CD4-positive, alpha-beta T cell (primary cell): ENCODE results near the gene LCAT. TPM values are rescaled to one million over a fixed set of nuclear protein-coding genes. Genes with fewer than 3 reads are reported as not detected.
"Not testable (repeated sequence)": the region's sequence is repeated elsewhere in the genome, so short reads cannot be mapped to it uniquely, and the experiment has no call there.

Experiments used
- ATAC-seq: fragments of 200-7000 bp; cut with Tn5 transposase; one replicate; pipeline ENCODE4 v1.10.0; 2022; ENCODE audit warnings: mild to moderate bottlenecking; ENCODE audit not compliant: poor library complexity
- CTCF ChIA-PET: fragments of 350-600 bp; sonication (Branson Sonifier 250); formaldehyde crosslinking; loops from one replicate; lab custom pipeline; 2021; ENCODE audit warnings: antibody characterized with exemption, inconsistent platforms; lab: Charles Lee
- POLR2A ChIA-PET: fragments of 350-600 bp; sonication (Branson Sonifier 250); formaldehyde crosslinking; loops from one replicate; lab custom pipeline; 2021; ENCODE audit warnings: antibody characterized with exemption, inconsistent platforms; lab: Charles Lee
- DNase-seq, 14 experiments: peaks; one replicate each; pipeline ENCODE4 v3.0.0-alpha.2; 2013 to 2020; ENCODE audit warnings: mixed read lengths in 2 of 14
- H3K27ac ChIP-seq, 2 donors: one replicate each; pipeline versions ENCODE4 v1.5.1 to v1.7.0; 2013; ENCODE audit warnings: low read length in 2 of 2, low read depth in 1 of 2, mild to moderate bottlenecking in 1 of 2
- H3K27me3 ChIP-seq, 2 experiments: 1 replicate in 1 of 2; 2 replicates in 1 of 2; pipeline versions ENCODE4 v1.6.1 to v1.7.0; 2013; ENCODE audit warnings: low read length in 2 of 2, control low read depth in 1 of 2, mild to moderate bottlenecking in 1 of 2, moderate library complexity in 1 of 2; ENCODE audit not compliant: insufficient read depth in 2 of 2, control insufficient read depth in 1 of 2
- H3K36me3 ChIP-seq: one replicate; pipeline ENCODE4 v1.6.1; 2013; ENCODE audit warnings: low read length, control low read depth; ENCODE audit not compliant: insufficient read depth
- H3K4me1 ChIP-seq: one replicate; pipeline ENCODE4 v1.6.1; 2013; ENCODE audit warnings: low read length, control low read depth; ENCODE audit not compliant: insufficient read depth
- H3K4me3 ChIP-seq: one replicate; pipeline ENCODE4 v1.5.1; 2013; ENCODE audit warnings: mild to moderate bottlenecking, low read length, moderate library complexity
- H3K9me3 ChIP-seq, 2 experiments: 1 replicate in 1 of 2; 2 replicates in 1 of 2; pipeline versions ENCODE4 v1.6.1 to v1.7.0; 2013; ENCODE audit warnings: low read length in 2 of 2, mild to moderate bottlenecking in 2 of 2, control low read depth in 1 of 2, moderate library complexity in 1 of 2; ENCODE audit not compliant: control insufficient read depth in 1 of 2, insufficient read depth in 1 of 2
- H3K27ac Mint-ChIP-seq: one replicate; pipeline ENCODE4 v1.8.0; 2020; ENCODE audit warnings: mixed read lengths
- H3K27me3 Mint-ChIP-seq: one replicate; pipeline ENCODE4 v1.8.0; 2021; ENCODE audit warnings: mixed read lengths
- H3K36me3 Mint-ChIP-seq: one replicate; pipeline ENCODE4 v1.8.0; 2021; ENCODE audit warnings: low read depth, mixed read lengths
- H3K4me1 Mint-ChIP-seq: one replicate; pipeline ENCODE4 v1.8.0; 2021; ENCODE audit warnings: low read depth, mixed read lengths
- H3K4me3 Mint-ChIP-seq: one replicate; pipeline ENCODE4 v1.8.0; 2020; ENCODE audit warnings: mild to moderate bottlenecking, mixed read lengths
- H3K9me3 Mint-ChIP-seq: one replicate; pipeline ENCODE4 v1.8.0; 2020; ENCODE audit warnings: mixed read lengths
- intact Hi-C, 2 experiments: fragments of 100-400 bp; cut with DNase I in 1 of 2; cut with micrococcal nuclease in 1 of 2; formaldehyde crosslinking; loops; one replicate each; pipeline versions ENCODE4 v1.15.1 to v1.9.0; 2023 to 2025; cut with DNase I, micrococcal nuclease
- total RNA-seq, 174 experiments: library from RNA in 2 of 174; stranded (reverse) in 2 of 174; gene quantifications; one replicate each; pipeline ENCODE4 v1.2.3 and lab custom pipeline; 2021 to 2026
- TF ChIP-seq, protein P1 (sequence below): fragments of 200-600 bp; IDR thresholded peaks from one replicate; pipeline ENCODE4 v1.8.0; 2022; ENCODE audit warnings: antibody characterized with exemption, mild to moderate bottlenecking

LCAT gene
- total RNA-seq, 2 experiments from 2014 or later = 5.9 to 6.3 TPM

DNA sequence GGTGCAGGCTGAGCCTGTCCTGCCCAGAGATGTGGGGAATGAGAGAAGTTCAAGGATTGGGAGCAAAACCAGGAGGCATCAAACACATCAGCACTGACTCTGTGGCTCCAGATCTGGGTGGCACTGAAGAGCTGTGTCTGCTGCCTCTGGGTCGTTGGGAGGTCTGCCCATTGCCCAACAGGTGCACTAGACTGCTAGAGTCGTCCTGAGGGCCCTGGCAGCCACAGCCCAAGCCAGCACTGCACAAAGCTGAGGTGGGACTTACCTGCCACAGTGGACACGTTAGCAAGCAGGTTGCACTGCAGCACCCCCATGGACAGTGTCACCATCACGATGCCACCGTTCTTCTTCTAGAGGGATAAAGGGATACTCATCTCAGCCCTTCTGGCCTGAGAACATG, 33.1 kb upstream of the LCAT start:
- ATAC-seq = no peak
- H3K9me3 ChIP-seq = no peaks in the 10 kb centered on the region
- TF ChIP-seq, protein P1, sequence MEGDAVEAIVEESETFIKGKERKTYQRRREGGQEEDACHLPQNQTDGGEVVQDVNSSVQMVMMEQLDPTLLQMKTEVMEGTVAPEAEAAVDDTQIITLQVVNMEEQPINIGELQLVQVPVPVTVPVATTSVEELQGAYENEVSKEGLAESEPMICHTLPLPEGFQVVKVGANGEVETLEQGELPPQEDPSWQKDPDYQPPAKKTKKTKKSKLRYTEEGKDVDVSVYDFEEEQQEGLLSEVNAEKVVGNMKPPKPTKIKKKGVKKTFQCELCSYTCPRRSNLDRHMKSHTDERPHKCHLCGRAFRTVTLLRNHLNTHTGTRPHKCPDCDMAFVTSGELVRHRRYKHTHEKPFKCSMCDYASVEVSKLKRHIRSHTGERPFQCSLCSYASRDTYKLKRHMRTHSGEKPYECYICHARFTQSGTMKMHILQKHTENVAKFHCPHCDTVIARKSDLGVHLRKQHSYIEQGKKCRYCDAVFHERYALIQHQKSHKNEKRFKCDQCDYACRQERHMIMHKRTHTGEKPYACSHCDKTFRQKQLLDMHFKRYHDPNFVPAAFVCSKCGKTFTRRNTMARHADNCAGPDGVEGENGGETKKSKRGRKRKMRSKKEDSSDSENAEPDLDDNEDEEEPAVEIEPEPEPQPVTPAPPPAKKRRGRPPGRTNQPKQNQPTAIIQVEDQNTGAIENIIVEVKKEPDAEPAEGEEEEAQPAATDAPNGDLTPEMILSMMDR = no peak

DNA sequence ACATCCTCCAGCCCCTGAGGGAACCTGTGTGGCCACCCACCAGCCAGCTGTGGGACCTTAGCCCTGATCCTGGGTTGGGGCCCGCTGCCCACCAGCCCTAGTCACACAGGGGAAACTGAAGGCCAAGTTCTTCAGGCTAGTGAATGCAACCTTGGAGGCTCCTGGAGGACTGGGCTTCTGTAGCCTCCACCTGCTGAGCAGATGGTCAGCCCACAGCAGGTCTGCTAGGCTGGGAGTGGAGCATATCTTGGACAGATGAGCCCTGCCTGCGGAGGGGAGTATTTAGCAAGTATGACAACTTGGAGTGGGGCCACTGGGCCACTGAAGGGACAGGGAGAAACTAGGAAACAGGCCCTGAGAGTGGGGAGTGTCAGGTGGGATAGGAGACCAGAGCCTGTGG, 32.3 kb upstream of the LCAT start:
- Mint-ChIP-seq H3K4me3 (no peak overlapping the region), H3K27me3 (no peaks in the 10 kb centered on the region), H3K36me3 (no peaks in the 10 kb centered on the region), H3K27ac (no peak overlapping the region), H3K9me3 (no peaks in the 10 kb centered on the region), H3K4me1 (no peaks in the 10 kb centered on the region)
- Histone ChIP-seq H3K4me1 (no peaks in the 10 kb centered on the region), H3K27ac (no peak overlapping the region), H3K9me3 (no peaks in the 10 kb centered on the region), H3K27me3 (no peaks in the 10 kb centered on the region), H3K4me3 (no peak overlapping the region), H3K36me3 (no peaks in the 10 kb centered on the region)
- intact Hi-C loops = no loop called here
- POLR2A ChIA-PET = interaction anchor here (0.6 kb wide), 1 partner anchor 10 kb away, joined by 4 read pairs; no protein-coding TSS in a partner anchor
- ATAC-seq = no peak
- no peak for DNase-seq
- CTCF ChIA-PET = no interaction called here
- TF ChIP-seq, protein P1 = no peak

More for the DNA sequence above, 33.1 kb upstream of the LCAT start:
- no peaks in the 10 kb centered on the region for H3K27me3 Mint-ChIP-seq
- POLR2A ChIA-PET = no interaction called here
- Histone ChIP-seq H3K36me3 (no peaks in the 10 kb centered on the region), H3K4me1 (no peaks in the 10 kb centered on the region), H3K27me3 (no peaks in the 10 kb centered on the region), H3K4me3 (no peak overlapping the region), H3K27ac (no peak overlapping the region)
- H3K4me3 Mint-ChIP-seq = no peak overlapping the region
- no peaks in the 10 kb centered on the region for H3K9me3 Mint-ChIP-seq
- CTCF ChIA-PET = no interaction called here
- H3K4me1 Mint-ChIP-seq = no peaks in the 10 kb centered on the region
- H3K27ac Mint-ChIP-seq = no peak overlapping the region
- intact Hi-C loops = no loop called here
- no peaks in the 10 kb centered on the region for H3K36me3 Mint-ChIP-seq
- no peak for DNase-seq

GRCh38 chr16:67975321-67976105, 31.6 kb upstream of the LCAT start:
- TF ChIP-seq, protein P1 = no peak
- POLR2A ChIA-PET = no interaction called here
- intact Hi-C loops = no loop called here

GRCh38 chr16:67972285-67972684, 28.4 kb upstream of the LCAT start:
- H3K36me3 Mint-ChIP-seq, ATAC-seq: not testable (repeated sequence)
- CTCF ChIA-PET = interaction anchor here (0.7 kb wide), 1 partner anchor 83 kb away, joined by 3 read pairs; no protein-coding TSS in a partner anchor

More at GRCh38 chr16:67975321-67976105, 31.6 kb upstream of the LCAT start:
- ATAC-seq (no peak), DNase-seq (no peak)
- no peaks in the 10 kb centered on the region for H3K4me1 ChIP-seq
- no peaks in the 10 kb centered on the region for H3K9me3 ChIP-seq
- no peak overlapping the region for H3K4me3 Mint-ChIP-seq
- H3K27me3 Mint-ChIP-seq = no peaks in the 10 kb centered on the region
- H3K4me1 Mint-ChIP-seq = no peaks in the 10 kb centered on the region
- H3K27me3 ChIP-seq = no peaks in the 10 kb centered on the region
- H3K9me3 Mint-ChIP-seq = no peaks in the 10 kb centered on the region
- no peak overlapping the region for H3K27ac Mint-ChIP-seq
- H3K36me3 ChIP-seq = no peaks in the 10 kb centered on the region
- CTCF ChIA-PET = no interaction called here
- no peaks in the 10 kb centered on the region for H3K36me3 Mint-ChIP-seq
- H3K27ac ChIP-seq = no peak overlapping the region
- no peak overlapping the region for H3K4me3 ChIP-seq

More at GRCh38 chr16:67972285-67972684, 28.4 kb upstream of the LCAT start:
- H3K27ac ChIP-seq, H3K4me3 Mint-ChIP-seq, H3K36me3 ChIP-seq, H3K27me3 ChIP-seq, H3K27ac Mint-ChIP-seq, H3K9me3 ChIP-seq, H3K4me3 ChIP-seq, H3K9me3 Mint-ChIP-seq, DNase-seq, H3K27me3 Mint-ChIP-seq, intact Hi-C loops: not testable (repeated sequence)
- H3K4me1 ChIP-seq = peaks cover 15% of the 10 kb centered on the region
- POLR2A ChIA-PET = interaction anchor here (0.8 kb wide), 1 partner anchor 11 kb away, joined by 3 read pairs; no protein-coding TSS in a partner anchor
- H3K4me1 Mint-ChIP-seq = peaks cover 12% of the 10 kb centered on the region
